Chondrocyte (in vitro differentiated cells): Measurements from ENCODE around the gene PPP1R14C. TPM values are rescaled to one million over a fixed set of nuclear protein-coding genes. Genes with fewer than 3 reads are reported as not detected.

Source experiments
- DNase-seq: peaks from one replicate; pipeline ENCODE4 v3.0.0; 2021; ENCODE audit warnings: mixed read lengths, low spot score
- H3K27ac Mint-ChIP-seq: one replicate; pipeline ENCODE4 v1.8.0; 2021; ENCODE audit warnings: mild to moderate bottlenecking, moderate library complexity, mixed read lengths; ENCODE audit not compliant: unreplicated experiment
- H3K27me3 Mint-ChIP-seq: 2 replicates; pipeline ENCODE4 v1.8.0; 2021; ENCODE audit warnings: low read depth, mixed read lengths
- H3K36me3 Mint-ChIP-seq: 2 replicates; pipeline ENCODE4 v1.8.0; 2021; ENCODE audit warnings: low read depth, mixed read lengths
- H3K4me1 Mint-ChIP-seq: 2 replicates; pipeline ENCODE4 v1.8.0; 2021; ENCODE audit warnings: low read depth, mild to moderate bottlenecking, mixed read lengths
- H3K4me3 Mint-ChIP-seq: one replicate; pipeline ENCODE4 v1.8.0; 2021; ENCODE audit warnings: mild to moderate bottlenecking, moderate library complexity, mixed read lengths; ENCODE audit not compliant: unreplicated experiment
- H3K9me3 Mint-ChIP-seq: 2 replicates; pipeline ENCODE4 v1.8.0; 2021; ENCODE audit warnings: low read depth, mixed read lengths
- total RNA-seq: library from RNA; stranded (reverse); gene quantifications from 3 replicates; pipeline ENCODE4 v1.2.1, GENCODE V29; 2021
- TF ChIP-seq, protein P1 (sequence below): fragments of 200-600 bp; sonication (generic); IDR thresholded peaks from 2 replicates; pipeline ENCODE4 v1.5.0; 2021; ENCODE audit warnings: antibody characterized with exemption, mild to moderate bottlenecking, moderate library complexity

PPP1R14C gene
- total RNA-seq, 1 donor from 2014 or later, result 3.4 TPM

DNA sequence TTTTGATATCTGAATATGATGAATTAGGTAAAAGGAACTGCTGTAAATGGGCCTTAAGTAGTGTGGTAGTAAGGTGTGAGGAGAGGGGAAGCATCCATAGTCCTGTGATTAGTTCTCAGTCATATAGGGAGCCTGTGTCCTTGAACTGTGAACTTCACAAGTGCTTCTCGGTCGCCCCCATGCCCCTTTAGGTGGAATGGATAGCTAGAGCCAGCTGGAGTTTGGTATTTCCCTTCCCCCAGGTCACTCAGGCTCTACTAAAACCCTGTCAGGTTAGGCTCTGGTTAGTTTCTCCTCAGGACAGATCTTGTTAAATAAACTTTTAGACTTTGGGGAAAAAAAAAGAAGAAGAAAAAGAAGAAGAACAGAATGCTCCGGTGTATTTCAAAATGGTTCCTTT, 82.0 kb downstream of the PPP1R14C start:
- Mint-ChIP-seq H3K27ac (no peak overlapping the region), H3K36me3 (no peaks in the 10 kb centered on the region), H3K27me3 (no peaks in the 10 kb centered on the region), H3K9me3 (no peaks in the 10 kb centered on the region), H3K4me3 (no peak overlapping the region), H3K4me1 (peaks cover 17% of the 10 kb centered on the region)
- no peak for DNase-seq
- TF ChIP-seq, protein P1, sequence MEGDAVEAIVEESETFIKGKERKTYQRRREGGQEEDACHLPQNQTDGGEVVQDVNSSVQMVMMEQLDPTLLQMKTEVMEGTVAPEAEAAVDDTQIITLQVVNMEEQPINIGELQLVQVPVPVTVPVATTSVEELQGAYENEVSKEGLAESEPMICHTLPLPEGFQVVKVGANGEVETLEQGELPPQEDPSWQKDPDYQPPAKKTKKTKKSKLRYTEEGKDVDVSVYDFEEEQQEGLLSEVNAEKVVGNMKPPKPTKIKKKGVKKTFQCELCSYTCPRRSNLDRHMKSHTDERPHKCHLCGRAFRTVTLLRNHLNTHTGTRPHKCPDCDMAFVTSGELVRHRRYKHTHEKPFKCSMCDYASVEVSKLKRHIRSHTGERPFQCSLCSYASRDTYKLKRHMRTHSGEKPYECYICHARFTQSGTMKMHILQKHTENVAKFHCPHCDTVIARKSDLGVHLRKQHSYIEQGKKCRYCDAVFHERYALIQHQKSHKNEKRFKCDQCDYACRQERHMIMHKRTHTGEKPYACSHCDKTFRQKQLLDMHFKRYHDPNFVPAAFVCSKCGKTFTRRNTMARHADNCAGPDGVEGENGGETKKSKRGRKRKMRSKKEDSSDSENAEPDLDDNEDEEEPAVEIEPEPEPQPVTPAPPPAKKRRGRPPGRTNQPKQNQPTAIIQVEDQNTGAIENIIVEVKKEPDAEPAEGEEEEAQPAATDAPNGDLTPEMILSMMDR, result no peak

DNA sequence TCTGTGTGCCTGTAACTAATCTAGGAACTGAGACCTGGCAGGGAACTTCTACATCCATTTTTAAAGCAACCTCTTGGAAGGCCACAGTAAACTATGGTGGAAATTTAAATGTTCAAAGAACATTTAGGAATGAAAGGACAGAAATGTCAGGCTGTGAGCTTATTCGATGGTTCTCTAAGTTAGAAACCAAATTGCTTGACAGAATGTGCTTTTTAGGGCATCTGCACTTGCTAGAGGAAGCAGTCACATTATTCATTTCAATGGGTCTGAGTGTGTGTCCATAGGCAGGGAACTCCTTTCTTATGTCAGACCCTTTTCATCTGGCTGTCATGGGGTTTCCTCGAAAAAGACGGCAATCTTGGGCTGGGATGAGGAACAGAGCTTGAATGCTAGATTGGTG, 84.4 kb downstream of the PPP1R14C start:
- no peak overlapping the region for H3K27ac Mint-ChIP-seq

DNA sequence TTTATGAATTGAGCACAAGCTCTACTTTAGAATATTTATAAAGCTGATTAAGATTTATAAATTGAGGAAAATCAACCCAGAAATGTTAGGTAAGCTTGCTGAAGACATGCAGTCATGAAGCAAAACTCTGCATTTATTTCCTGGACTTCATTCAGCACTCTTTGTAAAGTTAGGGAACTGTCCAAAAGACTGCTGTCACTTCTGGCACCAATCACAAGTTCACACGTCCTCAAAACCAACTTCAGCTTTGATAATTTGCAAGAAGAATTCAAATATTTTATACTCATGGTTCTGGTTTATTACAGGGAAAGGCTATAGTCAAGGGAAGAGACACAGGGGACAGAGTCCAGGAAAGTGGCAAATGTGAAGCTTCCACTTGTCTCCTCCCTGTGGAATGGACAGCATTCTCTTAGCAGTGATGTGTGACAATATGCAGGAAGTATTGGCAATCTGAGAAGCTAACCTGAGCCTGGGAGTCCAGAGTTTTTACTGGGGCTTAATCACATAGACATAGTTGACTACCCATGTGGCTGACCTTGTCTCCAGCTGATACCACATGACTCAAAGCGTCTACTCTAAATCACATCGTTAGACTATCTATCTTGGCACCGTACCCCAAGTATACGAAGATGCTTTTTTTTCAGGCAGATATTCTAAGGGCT, 85.4 kb downstream of the PPP1R14C start:
- H3K4me3 Mint-ChIP-seq, result no peak overlapping the region
- no peaks in the 10 kb centered on the region for H3K27me3 Mint-ChIP-seq
- no peak for DNase-seq
- TF ChIP-seq, protein P1, result no peak
- no peaks in the 10 kb centered on the region for H3K36me3 Mint-ChIP-seq
- H3K4me1 Mint-ChIP-seq, result peaks cover 24% of the 10 kb centered on the region
- no peak overlapping the region for H3K27ac Mint-ChIP-seq
- H3K9me3 Mint-ChIP-seq, result no peaks in the 10 kb centered on the region

More for the DNA sequence above, 84.4 kb downstream of the PPP1R14C start:
- TF ChIP-seq, protein P1, result no peak
- Mint-ChIP-seq H3K4me1 (peaks cover 24% of the 10 kb centered on the region), H3K27me3 (no peaks in the 10 kb centered on the region), H3K4me3 (no peak overlapping the region), H3K9me3 (no peaks in the 10 kb centered on the region), H3K36me3 (no peaks in the 10 kb centered on the region)
- DNase-seq, result no peak

DNA sequence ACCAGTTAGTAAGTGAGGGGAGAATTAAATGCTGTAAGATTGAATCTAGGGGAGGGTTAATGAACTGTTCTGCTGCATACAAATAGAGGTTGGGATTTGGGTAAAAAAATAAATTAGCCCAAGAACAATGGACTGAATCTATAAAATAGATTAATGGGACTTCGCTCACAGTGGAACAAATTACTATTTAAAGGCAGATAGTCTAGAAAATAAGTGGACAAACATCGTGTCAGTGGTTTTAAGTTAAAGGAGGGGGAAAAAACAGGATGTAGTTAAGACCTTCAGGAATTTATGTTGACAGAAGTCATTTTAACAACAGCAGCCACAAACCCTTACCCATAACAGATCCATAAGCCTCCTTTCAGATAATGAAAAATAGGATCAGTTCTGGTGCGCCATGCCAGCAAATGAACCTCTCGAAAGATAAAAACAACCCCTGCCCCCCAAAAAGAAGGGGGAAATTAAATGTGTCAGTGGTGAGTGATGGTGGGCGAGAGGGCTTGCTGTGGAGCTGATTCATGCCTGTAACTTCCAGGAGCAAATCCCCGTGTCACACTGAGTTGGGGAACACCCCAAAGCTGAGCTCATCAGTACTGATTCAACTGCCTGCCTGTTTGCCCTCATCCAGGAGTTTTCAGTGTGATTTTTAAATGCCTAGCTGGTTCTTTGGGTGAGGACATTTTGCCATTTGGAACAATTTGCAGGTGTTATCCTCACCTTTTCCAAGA, 86.8 kb downstream of the PPP1R14C start:
- TF ChIP-seq, protein P1, result no peak
- Mint-ChIP-seq H3K4me3 (no peak overlapping the region), H3K9me3 (no peaks in the 10 kb centered on the region), H3K4me1 (peaks cover 24% of the 10 kb centered on the region), H3K36me3 (no peaks in the 10 kb centered on the region), H3K27me3 (no peaks in the 10 kb centered on the region), H3K27ac (peak overlapping the region; percentile 12)
- DNase-seq, result no peak

DNA sequence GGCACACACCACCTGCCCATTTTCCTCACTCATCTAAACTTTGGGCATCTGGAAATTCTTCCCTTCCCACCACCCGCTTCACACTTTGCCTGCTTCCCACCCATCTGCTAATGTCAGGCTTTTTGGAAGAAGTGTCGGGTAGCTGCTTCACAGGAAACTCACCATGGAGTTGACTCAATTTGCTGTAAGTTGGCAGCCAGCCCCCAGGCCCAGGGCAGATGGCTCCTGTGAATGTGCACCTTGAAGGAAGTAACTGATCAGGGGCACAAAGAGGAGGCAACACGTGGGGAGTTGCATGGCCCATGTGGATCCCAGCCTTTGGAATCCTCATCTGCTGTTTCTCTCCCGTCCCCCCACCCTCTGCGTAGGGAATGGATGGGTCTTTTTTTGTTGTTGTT, 87.3 kb downstream of the PPP1R14C start:
- no peak for DNase-seq
- Mint-ChIP-seq H3K27me3 (no peaks in the 10 kb centered on the region), H3K36me3 (no peaks in the 10 kb centered on the region), H3K9me3 (no peaks in the 10 kb centered on the region), H3K27ac (peak overlapping the region; percentile 12), H3K4me3 (no peak overlapping the region), H3K4me1 (peaks cover 24% of the 10 kb centered on the region)
- TF ChIP-seq, protein P1, result no peak
